GM19239 (cell line): ENCODE measurements around the gene AP1M1.
A peak's percentile ranks its signal among the peaks of the same experiment; 100 is the strongest.
"Not testable (repeated sequence)": the region's sequence is repeated elsewhere in the genome, so short reads cannot be mapped to it uniquely, and the experiment has no call there.

Experiments
- DNase-seq: peaks from one replicate; pipeline ENCODE4 v3.0.0; 2011; ENCODE audit warnings: low spot score; ENCODE audit not compliant: insufficient read length
- FAIRE-seq: peaks from 2 replicates; lab custom pipeline; 2011; peaks lifted over from hg19 to GRCh38; lab: Jason Lieb, UNC

Gene AP1M1

GRCh38 chr19:16258440-16258903 lies 60.8 kb downstream of the AP1M1 start:
- DNase-seq, result no peak
- no peak for FAIRE-seq

DNA sequence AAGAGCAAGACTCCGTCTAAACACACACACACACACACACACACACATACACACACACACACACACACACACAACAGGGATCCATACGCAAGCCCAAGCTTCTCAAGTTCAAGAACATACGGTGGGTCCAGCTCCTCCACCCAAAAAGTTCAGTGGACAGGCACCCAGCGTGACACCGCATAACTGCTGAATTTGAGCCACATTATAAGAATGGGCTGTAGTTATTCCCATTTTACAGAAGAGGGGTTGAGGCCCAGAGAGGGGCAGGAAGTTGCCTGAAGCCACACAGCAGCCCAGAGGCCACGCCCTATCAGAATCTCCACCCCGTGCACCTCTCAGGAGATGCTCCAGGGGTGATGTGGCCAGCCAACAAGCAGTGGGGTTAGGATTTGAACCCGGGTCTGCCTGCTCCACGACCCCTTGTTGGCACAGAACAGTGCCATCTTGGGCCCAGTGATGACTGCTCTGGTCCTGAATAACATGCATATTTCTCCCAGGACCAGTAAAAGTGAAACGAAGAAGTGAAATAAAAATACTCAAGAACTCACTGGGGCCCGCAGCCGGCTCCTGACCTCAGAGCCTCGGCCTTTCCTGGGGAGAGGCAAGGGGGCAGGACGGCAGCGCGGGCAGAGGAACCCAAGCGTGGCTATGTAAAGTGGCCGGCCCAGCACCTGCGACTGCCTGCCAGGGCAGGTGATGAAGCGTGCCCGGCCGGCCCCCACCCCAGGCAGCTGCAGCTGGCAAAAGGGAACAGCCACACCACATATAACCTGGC lies 61.9 kb downstream of the AP1M1 start:
- DNase-seq (peak; percentile 51), FAIRE-seq (peak; percentile 61)

DNA sequence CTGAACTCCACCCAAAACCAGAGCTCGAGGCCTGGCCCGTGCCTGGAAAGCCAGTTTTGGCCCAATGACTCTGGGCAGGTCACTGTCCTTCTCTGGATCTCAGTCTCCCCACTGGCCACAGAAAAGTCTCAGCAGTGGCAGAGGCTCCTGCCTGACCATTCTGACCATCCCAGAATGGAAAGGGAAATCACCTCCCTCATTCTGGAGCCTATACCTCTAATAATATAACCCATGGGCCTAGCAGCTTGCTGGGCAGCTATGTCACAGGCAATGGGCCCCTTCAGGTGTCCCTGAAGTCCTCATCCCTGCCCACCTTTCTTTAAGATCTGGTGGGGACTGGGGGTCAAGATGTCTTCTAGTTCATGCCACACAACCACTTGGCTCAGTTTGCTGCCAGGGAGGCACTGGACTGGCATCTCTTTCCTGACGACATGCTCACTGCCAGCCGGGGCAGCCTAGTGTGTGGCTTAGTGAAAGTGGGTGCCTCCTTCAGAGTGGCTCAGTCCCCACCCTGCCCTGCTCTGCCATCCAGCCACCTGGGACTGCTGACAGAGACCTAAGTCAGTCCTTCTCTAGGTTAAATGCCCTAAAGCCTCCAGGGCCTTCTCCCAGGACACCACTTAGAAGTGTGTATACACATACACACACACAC lies 62.6 kb downstream of the AP1M1 start:
- FAIRE-seq, result peak; percentile 18
- DNase-seq, result no peak

DNA sequence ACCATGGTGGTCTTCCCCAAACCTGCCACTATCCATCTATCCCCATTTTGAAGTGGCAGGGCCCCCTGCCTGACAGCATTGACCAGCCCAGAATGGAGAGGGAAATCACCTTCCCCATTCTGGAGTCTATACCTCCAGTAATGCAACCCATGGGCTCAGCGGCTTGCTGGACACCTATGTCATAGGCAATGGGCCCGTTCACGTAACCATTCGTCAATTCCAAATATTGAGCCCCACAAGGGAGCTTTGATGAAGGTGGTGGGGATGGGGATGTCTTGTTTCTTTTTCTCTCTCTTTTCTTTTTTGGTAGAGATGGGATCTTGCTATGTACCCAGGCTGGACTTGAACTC lies 63.1 kb downstream of the AP1M1 start:
- no peak for FAIRE-seq
- DNase-seq, result no peak

GRCh38 chr19:16261584-16262368 lies 64.1 kb downstream of the AP1M1 start:
- FAIRE-seq (no peak), DNase-seq (no peak)

- FAIRE-seq, result no peak
- DNase-seq, result no peak
These were observed 64.9 kb downstream of the AP1M1 start for GRCh38 chr19:16262618-16263017.

DNA sequence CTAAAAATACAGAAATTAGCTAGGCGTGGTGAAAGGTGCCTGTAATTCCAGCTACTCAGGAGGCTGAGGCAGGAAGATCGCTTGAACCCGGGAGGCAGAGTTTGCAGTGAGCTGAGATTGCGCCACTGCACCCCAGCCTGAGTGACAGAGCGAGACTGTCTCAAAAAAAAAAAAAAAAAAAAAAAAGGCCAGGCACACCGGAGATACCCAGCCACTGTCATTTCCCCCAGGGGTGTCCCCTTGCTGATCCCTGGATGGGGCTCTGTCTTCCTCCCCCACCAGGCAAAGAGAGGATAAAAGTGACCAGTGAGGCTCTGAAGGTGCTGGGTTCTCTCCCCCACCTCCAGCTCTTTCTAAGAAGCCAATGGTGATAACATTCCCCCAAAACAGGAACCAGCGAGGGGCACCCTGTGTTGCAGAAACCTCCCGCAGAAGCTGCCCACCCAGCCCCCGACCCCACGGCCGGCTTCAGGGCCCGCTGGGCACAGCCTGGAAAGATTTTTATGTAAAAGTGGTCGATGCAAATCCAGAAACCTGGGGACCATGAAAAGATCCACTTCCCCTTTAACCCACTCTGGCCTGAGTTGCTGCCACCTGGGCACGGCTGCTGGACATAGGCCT lies 65.5 kb downstream of the AP1M1 start:
- FAIRE-seq, result no peak
- DNase-seq, result no peak

DNA sequence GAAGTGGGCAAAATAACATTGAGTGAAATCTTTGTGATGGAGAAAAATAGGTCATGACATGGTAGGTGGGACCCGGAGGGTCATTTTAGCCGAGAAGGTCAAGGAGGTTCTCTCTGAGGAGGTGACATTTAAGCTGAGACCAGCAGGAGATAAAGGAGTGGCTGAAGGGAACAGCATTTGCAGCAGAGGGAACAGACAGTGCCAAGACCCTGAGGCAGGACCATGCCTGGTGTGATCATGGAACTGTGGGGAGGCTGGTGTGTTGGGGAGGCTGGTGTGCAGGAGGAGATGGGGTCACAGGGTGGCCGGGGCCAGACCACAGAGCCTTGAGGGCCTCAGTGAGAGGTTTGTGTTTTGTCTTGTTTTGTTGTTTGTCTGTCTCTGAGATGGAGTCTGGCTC lies 67.5 kb downstream of the AP1M1 start:
- no peak for FAIRE-seq
- no peak for DNase-seq

DNA sequence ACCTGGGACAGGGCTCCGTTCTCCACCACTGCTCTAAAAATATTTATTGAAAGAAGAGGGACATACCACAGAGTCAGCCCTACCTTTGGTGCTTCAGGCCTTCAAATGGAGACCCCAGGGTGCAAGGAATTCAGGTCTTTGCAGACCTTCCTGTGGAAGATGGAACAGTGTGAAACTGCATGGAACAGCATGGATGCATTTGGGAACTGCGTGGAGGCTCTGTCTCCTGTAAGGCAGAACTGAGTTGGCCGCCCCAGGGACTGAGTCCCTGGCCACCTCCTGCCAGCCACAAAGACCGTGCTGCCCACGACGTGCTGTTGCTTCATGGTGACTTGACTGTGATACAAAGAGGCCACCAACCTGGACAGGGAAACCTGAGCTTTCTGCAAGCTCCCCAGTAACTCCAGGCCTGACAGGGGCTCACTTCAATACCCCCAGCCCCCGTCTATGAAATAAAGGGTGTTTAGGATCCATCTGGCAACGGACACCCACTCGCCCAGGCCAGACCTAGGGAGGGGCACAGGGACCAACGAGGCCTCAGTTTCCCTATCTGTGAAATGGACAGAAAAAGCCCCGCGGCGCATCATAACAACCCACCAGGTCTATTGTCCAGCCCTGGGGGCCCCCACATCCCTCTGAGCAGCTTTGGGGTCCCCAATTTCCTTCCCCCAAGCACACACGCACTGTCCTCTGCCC lies 68.3 kb downstream of the AP1M1 start:
- no peak for DNase-seq

GRCh38 chr19:16266586-16266942 lies 68.9 kb downstream of the AP1M1 start:
- no peak for FAIRE-seq
- DNase-seq, result no peak

More for the DNA sequence above, 68.3 kb downstream of the AP1M1 start:
- no peak for FAIRE-seq

DNA sequence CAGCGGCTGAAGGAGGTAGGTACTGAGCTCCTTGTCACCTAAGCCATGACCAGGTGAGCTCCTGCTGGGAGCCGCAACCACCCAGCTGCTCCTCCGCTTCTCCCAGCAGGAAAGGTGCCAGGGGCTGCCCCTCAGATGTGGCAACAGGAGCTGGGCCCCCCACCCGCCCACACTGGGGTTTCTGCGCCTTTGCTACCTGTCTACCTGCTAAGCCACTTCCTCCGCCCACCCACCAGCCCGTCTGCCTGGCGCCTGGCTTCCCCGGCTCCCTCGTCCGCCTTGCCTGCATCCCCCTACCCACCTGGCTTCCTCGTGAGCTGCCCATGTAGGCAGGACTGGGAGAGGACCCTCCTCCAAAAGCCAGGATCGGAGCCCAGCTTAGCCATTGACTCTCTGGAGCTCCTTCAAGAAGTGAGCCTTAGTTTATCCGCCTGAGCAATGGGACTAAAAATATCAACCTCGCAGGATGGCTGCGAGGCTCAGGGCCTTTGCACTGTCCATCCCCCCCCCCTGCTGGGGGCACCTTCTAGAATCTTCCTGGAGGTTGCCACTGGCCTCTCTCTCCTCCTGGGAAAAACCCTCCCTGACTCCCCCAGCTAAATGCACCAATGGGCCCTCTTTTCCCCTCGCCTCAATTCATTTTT lies 71.1 kb downstream of the AP1M1 start:
- DNase-seq (no peak), FAIRE-seq (no peak)

GRCh38 chr19:16272945-16273344 lies 75.2 kb downstream of the AP1M1 start:
- DNase-seq (no peak), FAIRE-seq (no peak)

DNA sequence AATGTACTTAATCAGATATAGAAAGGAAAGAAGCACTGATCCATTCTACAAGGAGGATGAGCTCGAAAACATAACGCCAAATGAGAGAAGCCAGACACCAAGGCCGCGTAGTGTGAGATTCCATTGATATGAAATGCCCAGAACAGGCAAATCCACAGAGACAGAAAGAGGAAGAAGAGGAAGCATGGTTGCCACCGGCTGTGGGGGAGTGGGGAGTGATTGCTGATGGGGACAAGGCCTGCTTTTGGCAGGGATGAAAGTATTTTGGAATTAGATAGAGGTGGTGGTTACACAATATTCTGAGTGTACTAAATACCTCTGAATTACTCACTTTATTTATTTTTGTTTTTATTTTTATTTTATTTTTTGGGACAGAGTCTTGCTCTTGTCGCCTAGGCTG lies 76.7 kb downstream of the AP1M1 start:
- no peak for DNase-seq
- no peak for FAIRE-seq

DNA sequence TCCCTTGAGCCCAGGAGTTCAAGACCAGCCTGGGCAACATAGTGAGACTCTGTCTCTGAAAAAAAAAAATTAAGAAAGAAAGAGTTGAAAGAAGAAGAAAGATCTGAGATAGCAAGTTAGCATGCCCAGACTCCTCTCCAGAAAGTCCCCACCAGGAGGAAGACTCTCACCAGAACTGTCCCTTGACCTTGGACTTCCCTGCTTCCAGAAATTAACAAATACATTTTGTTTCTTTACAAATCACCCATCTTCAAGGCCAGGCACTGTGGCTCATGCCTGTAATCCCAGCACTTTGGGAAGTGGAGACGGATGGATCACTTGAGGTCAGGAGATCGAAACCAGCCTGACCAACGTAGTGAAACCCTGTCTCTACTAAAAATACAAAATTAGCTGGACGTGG lies 82.6 kb downstream of the AP1M1 start:
- DNase-seq (no peak), FAIRE-seq (no peak)

- FAIRE-seq (no peak), DNase-seq (no peak)
These were observed 84.0 kb downstream of the AP1M1 start for GRCh38 chr19:16281743-16282142.

DNA sequence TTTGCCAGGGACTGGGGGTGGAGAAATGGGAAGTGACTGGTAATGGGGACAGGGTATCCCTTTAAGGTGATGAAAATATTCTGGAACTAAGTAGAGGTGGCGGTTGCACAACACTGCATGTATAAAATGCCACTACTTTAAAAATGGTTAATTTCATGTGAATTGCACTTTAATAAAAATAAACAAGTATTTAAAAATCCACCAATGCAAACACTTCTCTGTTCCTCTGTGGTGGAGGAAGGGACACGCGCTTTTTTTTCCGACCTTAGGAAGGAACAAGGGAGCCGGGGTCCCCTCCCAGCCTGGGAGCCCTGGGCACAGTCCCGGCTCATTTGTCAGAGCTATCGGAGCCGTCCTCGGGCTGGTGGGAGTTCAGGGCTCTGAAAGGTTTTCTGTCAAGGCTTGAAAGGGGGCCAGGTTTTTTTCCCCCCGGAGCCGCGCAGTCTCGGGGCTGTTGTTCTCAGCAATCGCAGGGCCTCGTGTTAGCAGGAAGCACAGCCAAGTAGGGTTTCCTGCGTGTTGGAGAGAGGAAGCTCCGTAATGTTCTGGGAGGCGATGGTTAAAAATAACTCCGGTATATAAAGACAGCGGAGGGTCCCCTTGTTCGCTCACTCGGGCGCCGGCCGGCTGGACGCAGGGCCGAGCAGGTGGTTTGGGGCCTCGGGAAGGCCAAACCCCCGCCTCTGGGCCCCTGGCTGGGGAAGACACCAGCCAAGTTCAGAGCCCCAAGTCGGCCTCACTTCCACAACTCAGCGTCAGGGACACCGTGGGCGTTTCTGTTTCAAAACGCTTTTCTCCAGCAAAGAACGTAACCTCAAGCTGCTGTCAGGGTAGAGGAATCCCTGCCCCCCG lies 85.7 kb downstream of the AP1M1 start:
- peak; percentile 50 for DNase-seq

DNA sequence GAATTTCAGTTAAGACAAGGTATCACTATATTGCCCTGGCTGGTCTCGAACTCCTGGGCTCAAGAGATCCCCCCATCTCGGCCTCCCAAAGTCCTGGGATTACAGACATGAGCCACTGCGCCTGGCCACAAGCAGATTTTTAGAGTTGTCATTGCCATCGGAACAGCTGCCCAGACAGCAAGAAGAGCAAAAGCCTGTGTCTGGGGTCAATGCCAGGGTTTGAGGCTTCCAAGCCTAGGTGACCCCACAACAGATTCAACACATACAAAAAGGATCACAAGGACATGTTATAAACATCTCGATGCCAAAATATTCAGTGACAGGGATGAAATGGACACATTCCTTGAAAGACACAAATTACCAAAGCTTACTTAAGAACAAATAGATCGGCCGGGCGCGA lies 86.8 kb downstream of the AP1M1 start:
- FAIRE-seq (no peak), DNase-seq (no peak)

More for the DNA sequence above, 85.7 kb downstream of the AP1M1 start:
- FAIRE-seq, result no peak

- not testable (repeated sequence) for FAIRE-seq
These were observed 87.4 kb downstream of the AP1M1 start for GRCh38 chr19:16285079-16285478.

More at GRCh38 chr19:16285079-16285478, 87.4 kb downstream of the AP1M1 start:
- not testable (repeated sequence) for DNase-seq
